GM18951 (cell line): Measurements from ENCODE around the gene ZG16B.

Source experiments
- POLR2A ChIP-seq: IDR thresholded peaks from 4 replicates; pipeline ENCODE4 v1.6.1; 2011; ENCODE audit warnings: mild to moderate bottlenecking; ENCODE audit not compliant: insufficient read length, insufficient read depth; ENCODE audit errors: extremely low read depth
- in situ Hi-C: fragments of 300-500 bp; cut with MboI; formaldehyde crosslinking; loops from one replicate; pipeline ENCODE4 v1.12.0; 2022; ENCODE audit warnings: low sequenced_read_pairs, mixed read lengths, inconsistent platforms; ENCODE audit not compliant: unreplicated experiment

The ZG16B gene

DNA sequence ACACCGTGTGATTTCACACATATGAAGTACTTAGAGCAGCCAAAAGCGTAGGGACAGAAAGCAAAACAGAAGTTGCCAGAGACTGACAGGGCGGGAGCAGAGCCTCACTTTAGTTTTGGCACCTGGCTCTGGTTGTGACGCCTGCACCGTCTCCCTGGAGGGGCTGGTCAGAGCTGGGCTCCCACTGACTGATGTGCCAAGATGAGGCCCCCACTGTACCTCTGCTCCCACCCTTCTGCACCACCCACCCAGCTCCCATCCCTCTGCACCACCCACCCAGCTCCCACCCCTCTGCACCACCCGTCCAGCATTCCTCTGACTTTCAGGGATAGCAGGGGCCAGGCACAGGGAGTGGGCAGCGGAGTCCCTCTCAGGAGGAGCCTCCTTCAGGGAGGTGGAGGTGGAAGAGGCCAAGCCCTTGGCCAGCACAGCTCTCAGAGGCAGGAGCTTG, 16.3 kb upstream of the ZG16B start:
- in situ Hi-C loops, result no loop called here
- no peak for TF ChIP-seq POLR2A

GRCh38 chr16:2814551-2815298, 15.4 kb upstream of the ZG16B start:
- TF ChIP-seq POLR2A, result no peak
- in situ Hi-C loops, result no loop called here

GRCh38 chr16:2815299-2815771, 14.8 kb upstream of the ZG16B start:
- TF ChIP-seq POLR2A, result no peak
- in situ Hi-C loops, result no loop called here

DNA sequence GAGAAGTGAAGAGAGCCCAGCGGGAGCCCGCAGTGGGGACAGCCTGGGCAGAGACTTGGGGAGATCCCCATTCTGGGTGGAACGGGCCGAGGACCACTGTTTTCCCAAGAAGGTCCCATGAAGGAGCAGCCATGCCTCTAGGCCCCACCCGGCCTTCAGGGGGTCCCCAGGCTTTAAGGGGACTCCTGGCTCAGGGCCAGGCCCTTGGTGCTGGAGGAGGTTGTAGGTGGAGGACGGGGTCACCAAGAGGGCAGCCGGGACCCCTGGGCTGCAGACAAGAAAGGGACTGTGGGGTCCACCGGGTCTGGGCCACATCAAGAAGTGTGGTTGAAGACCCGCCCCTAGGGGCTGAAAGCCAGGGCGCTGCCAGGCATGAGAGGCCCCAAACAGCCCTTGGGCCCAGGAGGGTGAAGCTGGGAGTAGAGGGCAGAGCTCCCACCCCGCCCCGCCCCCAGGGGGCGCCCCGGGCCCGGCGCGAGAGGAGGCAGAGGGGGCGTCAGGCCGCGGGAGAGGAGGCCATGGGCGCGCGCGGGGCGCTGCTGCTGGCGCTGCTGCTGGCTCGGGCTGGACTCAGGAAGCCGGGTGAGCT, 13.3 kb upstream of the ZG16B start, which contains the start of gene PRSS21:
Gene PRSS21 (plus strand): TSS at position 487 of the 589 bp plus-strand sequence. CDS start 32 bp downstream, at position 519.
- in situ Hi-C loops, result no loop called here
- no peak for TF ChIP-seq POLR2A

DNA sequence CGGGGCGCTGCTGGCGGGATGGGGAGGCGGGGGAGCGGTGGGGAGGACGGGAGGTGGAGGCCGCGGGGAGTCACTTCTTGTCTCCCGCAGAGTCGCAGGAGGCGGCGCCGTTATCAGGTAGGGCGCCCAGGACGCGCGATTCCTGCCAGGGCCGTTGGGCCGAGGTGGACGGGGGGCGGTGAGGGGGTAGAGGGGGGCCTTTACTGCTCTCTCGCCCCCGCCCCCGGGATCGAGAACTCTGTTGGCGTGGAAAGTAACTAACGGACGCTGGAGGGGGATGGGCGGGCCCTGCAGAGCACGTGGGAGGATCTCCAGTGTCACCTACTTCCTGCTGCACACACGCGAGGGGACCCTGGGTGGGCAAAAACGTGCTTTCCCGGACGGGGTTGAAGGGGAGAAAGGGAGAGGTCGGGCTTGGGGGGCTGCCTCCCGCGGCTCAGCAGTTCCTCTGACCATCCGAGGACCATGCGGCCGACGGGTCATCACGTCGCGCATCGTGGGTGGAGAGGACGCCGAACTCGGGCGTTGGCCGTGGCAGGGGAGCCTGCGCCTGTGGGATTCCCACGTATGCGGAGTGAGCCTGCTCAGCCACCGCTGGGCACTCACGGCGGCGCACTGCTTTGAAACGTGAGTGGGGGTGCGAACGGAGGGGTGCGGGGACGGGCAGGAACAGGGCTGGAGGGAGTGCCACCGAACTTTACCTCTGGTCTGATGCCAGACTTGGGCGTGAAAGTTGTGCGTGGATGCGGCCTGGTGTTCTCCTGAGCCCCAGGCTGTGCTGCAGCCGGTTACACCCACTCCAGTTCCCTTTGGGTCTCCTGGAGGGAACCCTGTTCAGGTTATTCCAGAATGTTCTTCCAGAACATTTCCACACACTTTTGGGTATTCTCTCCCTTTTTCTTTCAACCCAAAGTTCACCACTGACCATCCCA, 12.5 kb upstream of the ZG16B start:
- TF ChIP-seq POLR2A, result no peak
- in situ Hi-C loops, result no loop called here

DNA sequence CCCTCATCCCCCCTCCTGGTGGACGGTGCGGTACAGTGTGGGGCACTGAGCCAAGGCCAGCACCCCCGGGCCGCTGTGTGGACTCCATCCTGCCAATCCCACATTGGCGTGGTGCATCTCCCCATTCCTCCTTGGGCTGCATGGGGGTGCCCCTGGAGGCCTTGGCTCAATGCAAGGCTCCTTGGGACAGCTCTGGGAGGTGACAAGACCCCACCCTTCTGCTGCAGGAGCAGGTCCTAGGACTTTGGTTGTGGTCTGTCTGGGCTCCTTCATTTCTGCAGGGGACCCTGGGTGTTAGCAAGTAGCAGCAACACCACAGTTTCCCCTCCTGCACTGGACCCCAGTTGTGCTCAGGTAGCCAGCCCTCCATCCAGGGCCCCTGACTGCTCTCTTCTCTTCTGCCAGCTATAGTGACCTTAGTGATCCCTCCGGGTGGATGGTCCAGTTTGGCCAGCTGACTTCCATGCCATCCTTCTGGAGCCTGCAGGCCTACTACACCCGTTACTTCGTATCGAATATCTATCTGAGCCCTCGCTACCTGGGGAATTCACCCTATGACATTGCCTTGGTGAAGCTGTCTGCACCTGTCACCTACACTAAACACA, 11.7 kb upstream of the ZG16B start:
- no peak for TF ChIP-seq POLR2A
- in situ Hi-C loops, result no loop called here

DNA sequence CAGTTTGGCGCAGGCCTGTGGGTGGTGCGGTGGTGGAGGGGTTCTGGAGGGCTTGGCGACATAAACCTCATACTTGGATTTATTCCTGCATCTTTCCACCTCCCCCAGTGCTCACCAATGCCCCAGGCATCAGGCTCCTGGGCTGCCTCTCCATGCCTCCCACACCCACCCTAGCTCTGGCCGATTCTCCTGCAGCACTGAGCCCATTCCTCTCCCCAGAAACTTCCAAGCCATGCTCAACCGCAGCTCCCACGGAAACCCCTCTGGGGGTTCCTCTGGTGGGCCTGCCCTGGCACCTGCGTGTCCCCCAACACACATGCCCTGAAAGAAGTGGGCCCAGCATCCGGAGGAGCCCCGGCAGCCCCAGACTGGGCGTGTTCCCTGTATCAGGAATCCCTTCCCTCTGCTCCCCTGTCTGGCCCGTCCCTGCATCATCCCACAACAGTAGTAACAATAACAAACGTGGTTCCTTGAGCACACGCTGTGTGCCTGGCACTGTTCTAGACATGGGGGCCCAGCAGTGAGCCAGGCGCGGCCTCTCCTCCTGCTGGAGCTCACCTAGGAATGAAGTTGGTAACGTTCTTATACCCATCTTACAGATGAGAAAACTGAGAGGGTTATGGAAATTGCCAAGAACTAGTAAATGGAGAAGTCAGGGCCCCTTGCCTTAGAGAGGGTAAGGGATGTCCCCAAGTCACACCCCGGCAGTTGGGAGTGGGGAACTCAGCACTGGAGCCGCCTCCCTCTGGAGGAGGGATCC, 10.7 kb upstream of the ZG16B start:
- in situ Hi-C loops, result no loop called here
- no peak for TF ChIP-seq POLR2A

DNA sequence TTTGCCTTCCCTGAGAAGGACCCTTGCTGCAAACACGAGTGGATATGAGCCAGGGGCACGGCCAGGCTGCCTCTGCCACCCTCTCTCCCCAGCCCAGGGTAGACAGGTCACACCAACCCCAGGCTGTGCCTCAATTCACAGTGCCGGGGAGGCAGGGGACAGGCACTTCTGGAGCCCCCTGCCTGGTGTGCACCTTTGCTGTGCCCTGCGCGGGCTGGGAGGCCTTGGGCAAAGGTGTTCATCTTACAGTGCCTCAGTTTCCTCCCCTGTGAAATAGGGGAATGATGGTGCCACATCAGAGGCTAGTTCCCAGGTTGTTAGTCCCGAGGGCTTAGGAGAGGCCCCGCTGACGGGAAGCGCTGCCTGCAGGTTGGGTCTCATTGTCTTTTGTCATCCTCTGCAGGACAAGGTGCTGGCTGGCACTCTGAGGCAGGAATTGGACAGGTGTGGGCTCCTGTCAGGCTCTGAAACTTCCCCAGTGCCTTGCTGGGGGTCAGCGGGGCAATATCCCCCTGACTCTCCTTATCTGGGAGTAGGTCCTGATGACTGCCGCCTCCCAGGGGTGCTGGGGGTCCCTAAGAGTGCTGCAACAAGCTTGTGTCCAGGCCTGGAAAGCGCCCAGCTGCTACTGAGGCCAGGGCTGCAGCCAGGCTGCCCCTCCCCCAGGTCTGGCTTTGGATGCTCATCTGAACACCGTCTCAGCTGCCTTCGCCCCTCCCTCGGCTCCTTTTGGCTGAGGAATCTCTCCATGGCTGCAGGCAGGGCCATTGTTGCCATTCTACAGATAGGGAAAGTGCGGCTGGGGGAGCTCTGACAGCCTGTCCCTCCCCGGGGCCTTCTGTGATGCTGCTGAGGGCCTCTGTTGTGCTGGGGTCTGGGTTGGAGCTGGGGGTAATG, 9.9 kb upstream of the ZG16B start:
- no peak for TF ChIP-seq POLR2A
- in situ Hi-C loops, result no loop called here

- in situ Hi-C loops, result no loop called here
- TF ChIP-seq POLR2A, result no peak
Observed at GRCh38 chr16:2820836-2821486, 9.1 kb upstream of the ZG16B start.

DNA sequence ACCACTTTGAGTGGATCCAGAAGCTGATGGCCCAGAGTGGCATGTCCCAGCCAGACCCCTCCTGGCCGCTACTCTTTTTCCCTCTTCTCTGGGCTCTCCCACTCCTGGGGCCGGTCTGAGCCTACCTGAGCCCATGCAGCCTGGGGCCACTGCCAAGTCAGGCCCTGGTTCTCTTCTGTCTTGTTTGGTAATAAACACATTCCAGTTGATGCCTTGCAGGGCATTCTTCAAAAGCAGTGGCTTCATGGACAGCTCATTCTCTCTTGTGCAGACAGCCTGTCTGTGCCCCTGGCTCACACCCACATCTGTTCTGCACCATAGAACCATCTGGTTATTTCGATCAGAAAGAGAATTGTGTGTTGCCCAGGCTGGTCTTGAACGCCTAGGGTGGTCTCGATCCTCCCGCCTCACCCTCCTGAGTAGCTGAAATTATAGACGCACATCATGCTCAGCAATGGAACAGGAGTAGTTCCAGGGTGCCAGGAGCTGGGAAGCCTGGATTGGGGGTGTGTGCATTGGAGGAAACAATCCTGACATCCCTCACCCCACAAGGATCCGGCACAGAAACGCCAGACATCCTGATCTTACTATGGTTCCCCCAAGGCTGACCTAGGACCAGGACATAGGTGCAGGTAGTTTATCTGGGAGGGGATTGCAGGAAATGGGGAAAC, 8.5 kb upstream of the ZG16B start:
- in situ Hi-C loops, result no loop called here
- no peak for TF ChIP-seq POLR2A
